NCI-H748 treated with DMSO at 0.1 percent for 48 hours (cell line): Measurements from ENCODE around the gene RPS8.
"Not testable (repeated sequence)": the region's sequence is repeated elsewhere in the genome, so short reads cannot be mapped to it uniquely, and the experiment has no call there.

ENCODE experiments used
- DNase-seq: peaks from one replicate; lab custom pipeline; 2025; lab: John Stamatoyannopoulos, UW

RPS8 gene

DNA sequence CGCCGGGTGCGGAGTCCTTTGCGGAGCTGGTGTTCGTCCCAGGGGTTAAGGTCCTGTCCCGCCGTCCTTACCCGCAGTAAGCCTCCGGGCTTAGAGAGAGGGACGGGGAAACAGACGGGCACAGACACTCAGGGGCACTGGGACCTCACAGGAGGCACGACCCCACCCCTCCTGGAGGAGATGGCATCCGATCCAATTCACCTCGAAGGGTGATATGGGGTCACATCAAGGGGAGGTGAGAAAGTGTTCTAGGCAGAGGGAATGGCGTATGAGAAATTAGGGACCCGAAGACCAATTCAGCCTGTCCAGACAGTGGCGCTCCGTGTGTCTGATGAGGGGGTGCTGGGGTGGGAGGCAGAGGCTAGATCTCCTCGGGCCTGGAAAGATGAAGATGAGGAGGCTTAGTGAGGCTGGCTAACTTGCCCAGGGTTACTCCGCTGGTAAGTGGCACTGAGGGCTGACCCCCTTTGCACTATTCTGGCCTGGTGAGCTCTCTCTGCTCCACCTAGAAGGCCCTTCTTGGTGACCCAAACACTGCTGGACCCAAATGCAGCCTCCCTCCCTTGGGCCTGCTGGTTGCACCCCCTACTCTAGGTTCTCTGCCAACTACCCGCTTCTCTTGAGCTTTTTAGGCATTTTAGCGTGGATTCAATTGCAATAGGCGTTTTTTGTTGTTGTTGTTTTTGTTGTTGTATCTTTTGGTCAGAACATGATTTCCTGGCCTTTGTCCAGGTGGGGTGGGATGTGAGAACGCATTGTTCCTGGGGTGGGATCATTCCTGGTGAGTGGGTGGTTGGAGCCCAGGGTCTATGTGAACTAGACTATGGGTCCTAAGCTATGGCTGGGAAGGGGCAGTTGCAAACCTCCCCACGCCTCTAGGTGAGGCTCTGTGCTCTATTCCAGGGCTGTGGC, 45.2 kb downstream of the RPS8 start:
- no peak for DNase-seq

GRCh38 chr1:44821240-44821715, 45.9 kb downstream of the RPS8 start:
- no peak for DNase-seq

DNA sequence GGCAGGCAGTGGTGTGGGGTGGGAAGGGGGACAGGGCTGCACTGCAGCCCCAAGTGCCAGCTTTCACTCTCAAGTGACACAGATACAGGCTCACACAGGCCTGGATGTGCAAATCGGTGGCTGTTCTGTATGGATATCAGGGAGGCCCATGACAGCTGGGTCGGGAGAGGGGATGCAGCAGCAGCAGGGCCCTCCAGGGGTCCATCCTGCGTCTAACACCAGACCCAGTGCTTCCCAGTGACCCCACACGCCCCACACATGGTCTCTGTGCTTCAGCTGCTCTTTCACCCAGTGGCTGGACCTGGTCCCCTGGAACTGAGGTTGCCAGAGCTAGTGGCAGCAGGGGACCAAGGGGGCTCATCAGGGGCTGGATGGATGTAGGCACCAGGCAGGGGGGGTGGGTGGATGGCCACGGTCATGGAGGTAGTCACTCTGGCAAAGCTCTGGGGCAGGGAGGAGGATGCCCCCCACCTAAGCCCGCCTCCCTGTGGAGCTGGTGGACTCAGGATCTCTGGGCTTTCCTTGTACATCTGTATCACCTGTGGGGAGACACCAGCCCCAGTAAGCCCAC, 46.9 kb downstream of the RPS8 start:
- DNase-seq: no peak

DNA sequence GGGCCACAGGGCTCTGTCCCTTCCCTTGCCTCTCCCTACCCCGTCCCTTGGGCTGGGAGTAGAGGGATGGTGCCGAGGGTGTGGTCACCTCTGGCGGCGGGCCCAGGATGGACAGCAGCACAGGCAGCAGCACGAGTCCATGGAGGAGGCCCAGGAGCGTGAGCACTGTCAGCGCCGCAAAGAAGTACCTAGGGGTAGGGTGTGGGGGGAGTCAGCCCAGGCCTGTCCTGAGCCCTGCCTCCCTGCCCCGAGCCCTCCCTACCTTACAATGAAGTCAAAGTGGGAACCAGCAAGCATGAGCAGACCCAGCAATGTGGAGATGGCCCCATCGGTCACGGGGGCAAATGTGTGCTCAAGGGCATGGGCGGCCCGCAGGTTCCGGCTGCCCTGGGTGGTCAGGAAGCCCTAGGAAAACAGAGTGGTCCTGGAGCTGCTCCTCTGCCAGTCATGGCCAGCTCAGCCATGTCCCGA, 47.7 kb downstream of the RPS8 start:
- DNase-seq: no peak

GRCh38 chr1:44824392-44824791, 49.1 kb downstream of the RPS8 start:
- DNase-seq: not testable (repeated sequence)

DNA sequence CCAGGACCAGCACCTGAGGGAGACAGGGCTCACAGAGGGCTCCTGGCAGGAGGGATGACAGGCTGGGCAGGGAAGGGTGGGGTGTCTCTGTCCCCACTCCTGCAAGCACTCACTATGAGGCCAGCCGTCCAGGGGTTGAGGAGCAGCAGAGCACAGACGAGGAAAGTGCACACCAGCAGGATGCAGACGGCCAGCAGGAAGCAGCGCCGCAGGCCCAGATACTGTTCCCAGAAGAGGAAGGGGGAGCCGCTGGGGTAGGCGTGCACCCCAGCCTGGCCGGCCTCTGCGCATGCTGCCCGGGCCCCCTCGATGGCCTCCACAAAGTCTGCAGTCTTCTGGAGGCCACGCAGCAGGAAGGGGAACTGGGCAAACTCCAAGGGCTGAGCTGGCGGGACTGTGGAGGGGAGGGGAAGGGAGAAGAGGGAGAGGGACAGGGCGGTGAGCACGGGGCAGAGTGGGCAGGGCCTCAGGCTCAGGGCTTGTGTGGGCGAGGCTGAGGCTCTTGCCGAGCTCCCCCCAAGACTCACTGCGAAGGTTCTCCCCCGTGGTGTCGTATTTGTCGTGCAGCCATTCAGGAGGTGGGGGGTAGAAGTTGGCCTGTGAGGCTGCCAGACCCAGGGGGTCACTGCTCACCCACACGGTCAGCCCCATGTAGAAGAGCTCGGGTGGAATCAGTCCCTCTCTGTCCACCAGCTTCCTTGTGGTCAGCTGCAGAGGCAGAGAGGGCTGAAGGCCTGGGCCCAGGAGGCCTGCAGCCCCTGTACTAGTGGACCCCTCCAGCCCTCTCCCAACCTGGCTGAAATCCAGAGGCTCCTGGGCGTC, 51.2 kb downstream of the RPS8 start:
- DNase-seq: no peak

DNA sequence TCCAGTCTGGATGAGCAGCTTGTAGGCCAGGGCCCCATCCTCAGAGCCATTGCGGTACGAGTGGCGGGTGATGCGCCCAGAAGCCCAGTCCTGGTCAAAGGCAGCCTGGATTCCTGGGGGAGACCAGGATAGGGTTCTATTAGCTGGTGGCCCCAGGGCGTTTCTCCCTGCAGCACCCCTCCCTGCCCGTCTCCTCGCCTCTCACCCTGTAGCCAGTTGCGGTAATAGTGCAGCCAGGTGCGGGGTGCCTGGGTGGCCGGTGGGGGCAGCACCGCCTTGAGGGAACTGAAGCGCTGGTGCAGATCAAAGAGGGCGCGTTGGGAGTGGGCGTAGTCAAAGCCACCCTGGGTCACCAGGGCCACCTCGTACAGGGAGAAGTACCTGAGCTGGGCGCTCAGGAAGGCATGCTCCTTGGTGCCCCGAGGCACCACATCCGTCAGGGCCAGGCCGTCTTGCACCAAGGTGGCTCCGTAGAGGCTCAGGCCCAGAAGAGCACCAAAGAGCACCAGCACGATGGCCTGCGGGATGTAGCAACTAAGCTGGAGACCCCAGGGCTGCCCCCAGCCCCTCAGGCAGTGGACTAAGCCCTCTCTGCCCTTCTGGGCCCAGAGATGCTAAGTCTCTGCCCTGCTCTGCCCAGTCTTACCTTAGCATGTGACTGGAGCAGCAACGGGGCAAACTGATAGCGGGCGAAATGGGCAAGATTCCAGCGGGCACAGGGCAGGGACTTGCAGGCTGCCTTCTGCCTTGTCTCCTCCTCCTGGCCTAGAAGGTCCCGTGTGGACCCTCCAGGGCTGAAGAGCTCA, 52.1 kb downstream of the RPS8 start:
- DNase-seq: no peak

DNA sequence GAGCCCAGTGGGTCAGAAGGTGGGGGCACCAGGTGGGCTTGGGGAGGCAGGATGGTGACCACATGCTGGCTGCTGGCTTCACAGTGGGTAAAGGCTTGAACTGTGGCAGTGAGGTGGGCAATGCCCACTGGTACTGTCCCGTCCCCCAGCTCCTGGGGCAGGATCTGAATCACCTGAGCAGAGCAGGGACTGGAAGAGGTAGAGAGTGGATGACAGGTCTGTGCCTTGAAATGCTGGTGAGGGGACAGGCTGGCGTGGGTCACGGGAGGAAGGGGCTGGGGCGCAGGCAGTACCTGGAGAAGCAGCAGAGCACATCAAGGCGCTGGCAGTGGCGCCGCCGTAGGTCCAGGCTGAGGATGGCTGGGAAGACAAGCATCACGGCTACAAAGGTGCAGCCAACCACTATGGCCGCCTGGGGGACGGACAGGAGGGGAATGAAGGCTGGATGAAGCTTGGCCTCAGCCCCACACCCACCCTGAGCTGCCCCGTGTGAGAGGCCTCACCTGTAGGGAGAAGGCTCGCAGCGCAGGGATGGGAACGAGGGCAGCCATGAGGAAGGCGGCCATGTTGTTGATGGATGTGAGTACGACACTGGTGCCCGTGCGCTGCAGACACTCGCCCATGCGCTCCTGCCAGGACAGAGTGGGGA, 52.8 kb downstream of the RPS8 start:
- no peak for DNase-seq
